Left hindlimb (tissue), 1 donor: Measurements from ENCODE around the gene PLPP7.
"Not testable (repeated sequence)": the region's sequence is repeated elsewhere in the genome, so short reads cannot be mapped to it uniquely, and the experiment has no call there.

Experiments
- DNase-seq: peaks from one replicate; pipeline ENCODE4 v3.0.0-alpha.2; 2018

Gene PLPP7

GRCh38 chr9:131289301-131290035, at the start of gene PLPP7:
Gene PLPP7 (plus strand): TSS chr9:131289723. CDS start chr9:131289998, 275 bp downstream.
- DNase-seq: peak; percentile 85

GRCh38 chr9:131240047-131240921, 49.2 kb upstream of the PLPP7 start:
- no peak for DNase-seq

GRCh38 chr9:131244331-131244730, 45.2 kb upstream of the PLPP7 start:
- not testable (repeated sequence) for DNase-seq

GRCh38 chr9:131246618-131247017, 42.9 kb upstream of the PLPP7 start:
- no peak for DNase-seq

- no peak for DNase-seq
Measured at GRCh38 chr9:131252120-131252519, 37.4 kb upstream of the PLPP7 start.

GRCh38 chr9:131253891-131254491, 35.5 kb upstream of the PLPP7 start:
- DNase-seq: peak; percentile 66

GRCh38 chr9:131254626-131255025, 34.9 kb upstream of the PLPP7 start:
- DNase-seq: no peak

- no peak for DNase-seq
Measured at GRCh38 chr9:131255676-131256197, 33.8 kb upstream of the PLPP7 start.

GRCh38 chr9:131257266-131258025, 32.1 kb upstream of the PLPP7 start:
- DNase-seq: no peak

- DNase-seq: no peak
Measured at GRCh38 chr9:131258186-131258585, 31.3 kb upstream of the PLPP7 start.

- peak; percentile 24 for DNase-seq
Measured at GRCh38 chr9:131258698-131259431, 30.7 kb upstream of the PLPP7 start.

GRCh38 chr9:131259432-131259898, 30.1 kb upstream of the PLPP7 start:
- no peak for DNase-seq

GRCh38 chr9:131259916-131260597, 29.5 kb upstream of the PLPP7 start:
- no peak for DNase-seq

- no peak for DNase-seq
Measured at GRCh38 chr9:131260751-131261452, 28.6 kb upstream of the PLPP7 start.

GRCh38 chr9:131262327-131263032, 27.0 kb upstream of the PLPP7 start:
- no peak for DNase-seq

GRCh38 chr9:131263033-131263343, 26.5 kb upstream of the PLPP7 start:
- DNase-seq: not testable (repeated sequence)

GRCh38 chr9:131263701-131264100, 25.8 kb upstream of the PLPP7 start:
- DNase-seq: no peak

- DNase-seq: peak; percentile 30
Measured at GRCh38 chr9:131264231-131264630, 25.3 kb upstream of the PLPP7 start.

GRCh38 chr9:131266266-131267229, 23.0 kb upstream of the PLPP7 start:
- DNase-seq: peak; percentile 23
